Immature natural killer cell (primary cell): ENCODE results near the gene FHDC1. TPM values are rescaled to one million over a fixed set of nuclear protein-coding genes. Genes with fewer than 3 reads are reported as not detected.
"Not testable (repeated sequence)": the region's sequence is repeated elsewhere in the genome, so short reads cannot be mapped to it uniquely, and the experiment has no call there.

Source experiments
- DNase-seq, 3 donors: peaks; one replicate each; pipeline ENCODE4 v3.0.0; 2022; ENCODE audit warnings: mixed read lengths in 1 of 3
- H3K27ac Mint-ChIP-seq, 6 donors: one replicate each; pipeline ENCODE4 v1.8.0; 2020; ENCODE audit warnings: mixed read lengths in 6 of 6, mild to moderate bottlenecking in 5 of 6, inconsistent platforms in 4 of 6, moderate library complexity in 3 of 6
- H3K27me3 Mint-ChIP-seq, 3 donors: one replicate each; pipeline ENCODE4 v1.8.0; 2020 to 2021; ENCODE audit warnings: low read depth in 3 of 3, mild to moderate bottlenecking in 3 of 3, mixed read lengths in 3 of 3, moderate library complexity in 3 of 3, inconsistent platforms in 1 of 3
- H3K36me3 Mint-ChIP-seq, 3 donors: one replicate each; pipeline ENCODE4 v1.8.0; 2020; ENCODE audit warnings: mixed read lengths in 3 of 3, inconsistent platforms in 2 of 3, mild to moderate bottlenecking in 2 of 3
- H3K4me1 Mint-ChIP-seq, 2 donors: one replicate each; pipeline ENCODE4 v1.8.0; 2020; ENCODE audit warnings: inconsistent platforms in 2 of 2, mild to moderate bottlenecking in 2 of 2, mixed read lengths in 2 of 2, moderate library complexity in 1 of 2
- H3K4me3 Mint-ChIP-seq, 5 donors: one replicate each; pipeline ENCODE4 v1.8.0; 2020; ENCODE audit warnings: mild to moderate bottlenecking in 5 of 5, mixed read lengths in 5 of 5, inconsistent platforms in 3 of 5, moderate library complexity in 3 of 5
- H3K9me3 Mint-ChIP-seq, 6 donors: one replicate each; pipeline ENCODE4 v1.8.0; 2020; ENCODE audit warnings: mild to moderate bottlenecking in 6 of 6, mixed read lengths in 6 of 6, inconsistent platforms in 4 of 6, moderate library complexity in 3 of 6
- polyA plus RNA-seq, 3 donors: library from polyadenylated mRNA; unstranded; fragments of 300-500 nt; fragmentation: Illumina TruSeq; gene quantifications; one replicate each; pipeline ENCODE4 v1.2.3, GENCODE V29; 2021

The FHDC1 gene, protein sequence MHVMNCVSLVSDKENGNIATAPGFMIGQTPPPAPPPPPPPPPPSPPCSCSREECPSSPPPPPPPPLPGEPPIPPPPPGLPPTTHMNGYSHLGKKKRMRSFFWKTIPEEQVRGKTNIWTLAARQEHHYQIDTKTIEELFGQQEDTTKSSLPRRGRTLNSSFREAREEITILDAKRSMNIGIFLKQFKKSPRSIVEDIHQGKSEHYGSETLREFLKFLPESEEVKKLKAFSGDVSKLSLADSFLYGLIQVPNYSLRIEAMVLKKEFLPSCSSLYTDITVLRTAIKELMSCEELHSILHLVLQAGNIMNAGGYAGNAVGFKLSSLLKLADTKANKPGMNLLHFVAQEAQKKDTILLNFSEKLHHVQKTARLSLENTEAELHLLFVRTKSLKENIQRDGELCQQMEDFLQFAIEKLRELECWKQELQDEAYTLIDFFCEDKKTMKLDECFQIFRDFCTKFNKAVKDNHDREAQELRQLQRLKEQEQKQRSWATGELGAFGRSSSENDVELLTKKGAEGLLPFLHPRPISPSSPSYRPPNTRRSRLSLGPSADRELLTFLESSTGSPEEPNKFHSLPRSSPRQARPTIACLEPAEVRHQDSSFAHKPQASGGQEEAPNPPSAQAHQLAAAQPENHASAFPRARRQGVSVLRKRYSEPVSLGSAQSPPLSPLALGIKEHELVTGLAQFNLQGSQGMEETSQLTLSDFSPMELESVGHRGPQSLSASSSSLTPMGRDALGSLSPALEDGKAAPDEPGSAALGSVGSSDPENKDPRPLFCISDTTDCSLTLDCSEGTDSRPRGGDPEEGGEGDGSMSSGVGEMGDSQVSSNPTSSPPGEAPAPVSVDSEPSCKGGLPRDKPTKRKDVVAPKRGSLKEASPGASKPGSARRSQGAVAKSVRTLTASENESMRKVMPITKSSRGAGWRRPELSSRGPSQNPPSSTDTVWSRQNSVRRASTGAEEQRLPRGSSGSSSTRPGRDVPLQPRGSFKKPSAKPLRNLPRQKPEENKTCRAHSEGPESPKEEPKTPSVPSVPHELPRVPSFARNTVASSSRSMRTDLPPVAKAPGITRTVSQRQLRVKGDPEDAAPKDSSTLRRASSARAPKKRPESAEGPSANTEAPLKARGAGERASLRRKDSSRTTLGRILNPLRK
- polyA plus RNA-seq: not detected

- peak in 1 of 3 donors; percentile 6 for DNase-seq
- no peaks in the 10 kb centered on the region for H3K36me3 Mint-ChIP-seq
- H3K9me3 Mint-ChIP-seq: peaks cover 0 to 1% (median 0%) of the 10 kb centered on the region in 6 donors
- H3K4me3 Mint-ChIP-seq: peak within 1 kb of the TSS; percentile 73 to 82 (median 79)
- peaks cover 23 to 26% of the 10 kb centered on the region in 2 donors for H3K4me1 Mint-ChIP-seq
- no peak within 1 kb of the TSS for H3K27ac Mint-ChIP-seq
- H3K27me3 Mint-ChIP-seq: peaks cover 10 to 28% (median 14%) of the 10 kb centered on the region in 3 donors
Measured at GRCh38 chr4:152935631-152936445, at the start of gene FHDC1. Gene FHDC1, plus strand, starts transcription at chr4:152936323. Its CDS starts 6,735 bp downstream, at chr4:152943058.

DNA sequence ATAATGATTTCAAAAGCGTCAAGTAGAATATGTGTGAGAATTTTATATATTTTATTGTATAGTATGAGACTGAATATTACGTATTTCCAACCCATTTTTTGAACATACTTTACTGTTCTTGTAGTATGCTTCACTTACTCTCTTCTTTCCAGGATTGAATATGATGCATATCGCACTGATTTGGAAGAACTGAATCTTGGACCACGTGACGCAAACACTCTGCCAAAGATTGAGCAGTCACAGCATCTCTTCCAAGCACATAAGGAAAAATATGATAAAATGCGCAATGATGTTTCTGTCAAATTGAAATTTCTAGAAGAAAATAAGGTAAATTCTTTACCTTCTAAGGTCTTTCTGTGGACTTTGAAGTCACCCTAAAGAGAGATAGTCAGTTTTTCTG lies 48.1 kb upstream of the FHDC1 start:
- no peak for DNase-seq
- peaks cover 33 to 44% (median 34%) of the 10 kb centered on the region in 3 donors for H3K36me3 Mint-ChIP-seq
- H3K9me3 Mint-ChIP-seq: no peaks in the 10 kb centered on the region
- no peaks in the 10 kb centered on the region for H3K4me1 Mint-ChIP-seq
- no peaks in the 10 kb centered on the region for H3K27me3 Mint-ChIP-seq
- no peak overlapping the region for H3K27ac Mint-ChIP-seq
- H3K4me3 Mint-ChIP-seq: no peak overlapping the region

GRCh38 chr4:152892974-152893373 lies 43.1 kb upstream of the FHDC1 start:
- no peak overlapping the region for H3K4me3 Mint-ChIP-seq
- H3K4me1 Mint-ChIP-seq: peaks cover 2 to 13% of the 10 kb centered on the region in 2 donors
- H3K27ac Mint-ChIP-seq: no peak overlapping the region
- DNase-seq: no peak
- H3K9me3 Mint-ChIP-seq: peaks cover 0 to 1% (median 0%) of the 10 kb centered on the region in 6 donors
- peaks cover 0 to 1% (median 0%) of the 10 kb centered on the region in 3 donors for H3K27me3 Mint-ChIP-seq
- peaks cover 18 to 47% (median 22%) of the 10 kb centered on the region in 3 donors for H3K36me3 Mint-ChIP-seq

GRCh38 chr4:152894673-152895072 lies 41.5 kb upstream of the FHDC1 start:
- no peak overlapping the region for H3K4me3 Mint-ChIP-seq
- peaks cover 22 to 51% (median 23%) of the 10 kb centered on the region in 3 donors for H3K36me3 Mint-ChIP-seq
- H3K4me1 Mint-ChIP-seq: peaks cover 2 to 13% of the 10 kb centered on the region in 2 donors
- H3K9me3 Mint-ChIP-seq: peaks cover 0 to 1% (median 0%) of the 10 kb centered on the region in 6 donors
- no peak for DNase-seq
- H3K27ac Mint-ChIP-seq: peak overlapping the region in 1 of 6 donors; percentile 25
- peaks cover 0 to 1% (median 0%) of the 10 kb centered on the region in 3 donors for H3K27me3 Mint-ChIP-seq

GRCh38 chr4:152896811-152897210 lies 39.3 kb upstream of the FHDC1 start:
- peaks cover 2 to 13% of the 10 kb centered on the region in 2 donors for H3K4me1 Mint-ChIP-seq
- H3K27me3 Mint-ChIP-seq: peaks cover 0 to 4% (median 0%) of the 10 kb centered on the region in 3 donors
- no peak overlapping the region for H3K4me3 Mint-ChIP-seq
- DNase-seq: no peak
- H3K36me3 Mint-ChIP-seq: peaks cover 11 to 41% (median 15%) of the 10 kb centered on the region in 3 donors
- H3K9me3 Mint-ChIP-seq: peaks cover 0 to 1% (median 0%) of the 10 kb centered on the region in 6 donors
- no peak overlapping the region for H3K27ac Mint-ChIP-seq

DNA sequence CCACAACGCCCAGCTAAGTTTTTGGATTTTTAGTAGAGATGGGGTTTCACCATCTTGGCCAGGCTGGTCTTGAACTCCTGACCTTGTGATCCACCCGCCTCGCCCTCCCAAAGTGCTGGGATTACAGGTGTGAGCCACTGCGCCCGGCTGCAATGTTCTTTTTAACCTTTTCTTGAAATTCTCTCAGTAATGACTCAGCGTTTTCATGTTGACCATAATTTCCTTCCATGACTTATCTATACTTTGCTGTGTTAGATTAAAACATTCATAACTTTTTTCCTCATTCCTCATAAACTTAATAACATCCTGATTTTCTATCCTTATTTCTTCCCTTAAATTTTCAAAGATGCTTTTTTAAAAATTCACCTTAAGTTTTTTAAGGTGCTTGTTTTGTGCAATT lies 38.0 kb upstream of the FHDC1 start:
- DNase-seq, H3K9me3 Mint-ChIP-seq, H3K4me3 Mint-ChIP-seq, H3K27ac Mint-ChIP-seq, H3K27me3 Mint-ChIP-seq: not testable (repeated sequence)
- Mint-ChIP-seq H3K4me1 (peaks cover 2 to 13% of the 10 kb centered on the region in 2 donors), H3K36me3 (peaks cover 0 to 29% (median 6%) of the 10 kb centered on the region in 3 donors)

DNA sequence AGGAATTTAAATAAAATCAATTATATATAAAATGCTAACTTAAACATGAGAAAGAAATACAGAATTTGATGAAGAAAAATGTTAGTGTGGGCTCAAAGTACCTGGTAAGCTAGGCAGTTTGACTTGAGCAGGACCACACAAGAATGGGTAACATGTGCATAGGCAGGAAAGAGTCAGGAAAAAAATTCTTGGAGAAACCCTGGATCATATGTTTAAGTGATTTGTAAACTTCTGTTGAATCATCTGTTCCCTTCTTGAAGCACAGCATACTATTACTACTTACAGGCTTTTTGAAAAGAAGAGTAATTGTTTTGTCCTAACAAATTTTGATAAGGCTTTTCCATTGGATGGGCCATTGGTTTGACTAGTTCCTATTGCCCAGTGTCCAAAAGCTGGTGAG lies 37.5 kb upstream of the FHDC1 start:
- H3K36me3 Mint-ChIP-seq: peaks cover 0 to 25% (median 6%) of the 10 kb centered on the region in 3 donors
- H3K9me3 Mint-ChIP-seq: peaks cover 0 to 1% (median 0%) of the 10 kb centered on the region in 6 donors
- H3K27ac Mint-ChIP-seq: no peak overlapping the region
- no peak overlapping the region for H3K4me3 Mint-ChIP-seq
- H3K4me1 Mint-ChIP-seq: peaks cover 2 to 13% of the 10 kb centered on the region in 2 donors
- H3K27me3 Mint-ChIP-seq: peaks cover 0 to 4% (median 0%) of the 10 kb centered on the region in 3 donors
- no peak for DNase-seq

GRCh38 chr4:152900395-152900794 lies 35.7 kb upstream of the FHDC1 start:
- no peak overlapping the region for H3K27ac Mint-ChIP-seq
- no peak for DNase-seq
- no peak overlapping the region for H3K4me3 Mint-ChIP-seq
- peaks cover 4 to 29% (median 13%) of the 10 kb centered on the region in 3 donors for H3K36me3 Mint-ChIP-seq
- H3K4me1 Mint-ChIP-seq: peaks cover 0 to 13% of the 10 kb centered on the region in 2 donors
- H3K9me3 Mint-ChIP-seq: peaks cover 0 to 1% (median 0%) of the 10 kb centered on the region in 6 donors
- peaks cover 0 to 4% (median 0%) of the 10 kb centered on the region in 3 donors for H3K27me3 Mint-ChIP-seq

DNA sequence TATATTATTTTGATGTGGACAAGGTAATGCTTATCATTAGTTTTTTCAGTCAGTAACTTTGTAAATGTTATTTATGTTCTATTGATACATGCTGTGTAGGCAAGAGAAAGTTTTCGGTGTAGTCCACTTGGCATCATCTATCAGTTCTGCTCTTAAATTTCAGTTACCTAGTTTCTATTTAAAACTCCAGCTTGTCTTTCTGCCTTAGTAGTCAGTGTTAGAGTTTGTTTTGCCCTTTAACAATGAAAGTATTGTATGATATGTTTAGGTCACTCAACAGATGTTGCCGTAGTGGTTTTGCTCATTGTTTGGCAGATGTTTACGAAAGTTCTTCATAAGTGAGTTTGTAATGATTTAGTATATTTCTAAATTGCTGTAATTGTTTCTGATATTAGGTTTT lies 34.9 kb upstream of the FHDC1 start:
- DNase-seq: no peak
- H3K9me3 Mint-ChIP-seq: no peaks in the 10 kb centered on the region
- no peak overlapping the region for H3K27ac Mint-ChIP-seq
- peaks cover 0 to 3% (median 0%) of the 10 kb centered on the region in 3 donors for H3K27me3 Mint-ChIP-seq
- H3K4me3 Mint-ChIP-seq: no peak overlapping the region
- peaks cover 6 to 25% (median 14%) of the 10 kb centered on the region in 3 donors for H3K36me3 Mint-ChIP-seq
- peaks cover 0 to 7% of the 10 kb centered on the region in 2 donors for H3K4me1 Mint-ChIP-seq

GRCh38 chr4:152903658-152904057 lies 32.5 kb upstream of the FHDC1 start:
- H3K36me3 Mint-ChIP-seq: peaks cover 15 to 29% (median 19%) of the 10 kb centered on the region in 3 donors
- H3K27me3 Mint-ChIP-seq: peaks cover 0 to 3% (median 0%) of the 10 kb centered on the region in 3 donors
- H3K4me1 Mint-ChIP-seq: peaks cover 0 to 2% of the 10 kb centered on the region in 2 donors
- DNase-seq: no peak
- H3K4me3 Mint-ChIP-seq: no peak overlapping the region
- H3K27ac Mint-ChIP-seq: no peak overlapping the region
- no peaks in the 10 kb centered on the region for H3K9me3 Mint-ChIP-seq

DNA sequence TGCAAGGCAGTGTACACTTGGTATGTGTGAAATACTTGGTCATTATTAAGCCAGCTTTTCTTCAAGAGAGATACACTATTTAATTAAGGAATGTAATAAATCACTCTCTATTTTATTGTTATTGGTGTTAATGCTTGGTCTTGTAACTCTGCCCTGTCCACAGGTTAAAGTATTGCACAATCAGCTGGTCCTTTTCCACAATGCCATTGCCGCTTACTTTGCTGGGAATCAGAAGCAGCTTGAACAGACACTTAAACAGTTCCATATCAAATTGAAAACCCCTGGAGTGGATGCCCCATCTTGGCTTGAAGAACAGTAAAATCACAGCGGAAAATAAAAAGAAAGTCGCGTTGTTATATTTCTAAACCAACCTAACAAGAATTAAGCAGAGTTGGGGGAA lies 26.2 kb upstream of the FHDC1 start:
- no peak for DNase-seq
- H3K4me1 Mint-ChIP-seq: peaks cover 0 to 2% of the 10 kb centered on the region in 2 donors
- no peaks in the 10 kb centered on the region for H3K9me3 Mint-ChIP-seq
- peaks cover 20 to 33% (median 31%) of the 10 kb centered on the region in 3 donors for H3K36me3 Mint-ChIP-seq
- no peak overlapping the region for H3K4me3 Mint-ChIP-seq
- H3K27ac Mint-ChIP-seq: no peak overlapping the region
- no peaks in the 10 kb centered on the region for H3K27me3 Mint-ChIP-seq

- peaks cover 0 to 2% of the 10 kb centered on the region in 2 donors for H3K4me1 Mint-ChIP-seq
- H3K9me3 Mint-ChIP-seq: no peaks in the 10 kb centered on the region
- H3K27ac Mint-ChIP-seq: no peak overlapping the region
- H3K4me3 Mint-ChIP-seq: no peak overlapping the region
- no peaks in the 10 kb centered on the region for H3K27me3 Mint-ChIP-seq
- peaks cover 20 to 32% (median 28%) of the 10 kb centered on the region in 3 donors for H3K36me3 Mint-ChIP-seq
- DNase-seq: no peak
Measured at GRCh38 chr4:152910521-152910920, 25.6 kb upstream of the FHDC1 start.
